ENCODE data around the gene GET4.

DNA sequence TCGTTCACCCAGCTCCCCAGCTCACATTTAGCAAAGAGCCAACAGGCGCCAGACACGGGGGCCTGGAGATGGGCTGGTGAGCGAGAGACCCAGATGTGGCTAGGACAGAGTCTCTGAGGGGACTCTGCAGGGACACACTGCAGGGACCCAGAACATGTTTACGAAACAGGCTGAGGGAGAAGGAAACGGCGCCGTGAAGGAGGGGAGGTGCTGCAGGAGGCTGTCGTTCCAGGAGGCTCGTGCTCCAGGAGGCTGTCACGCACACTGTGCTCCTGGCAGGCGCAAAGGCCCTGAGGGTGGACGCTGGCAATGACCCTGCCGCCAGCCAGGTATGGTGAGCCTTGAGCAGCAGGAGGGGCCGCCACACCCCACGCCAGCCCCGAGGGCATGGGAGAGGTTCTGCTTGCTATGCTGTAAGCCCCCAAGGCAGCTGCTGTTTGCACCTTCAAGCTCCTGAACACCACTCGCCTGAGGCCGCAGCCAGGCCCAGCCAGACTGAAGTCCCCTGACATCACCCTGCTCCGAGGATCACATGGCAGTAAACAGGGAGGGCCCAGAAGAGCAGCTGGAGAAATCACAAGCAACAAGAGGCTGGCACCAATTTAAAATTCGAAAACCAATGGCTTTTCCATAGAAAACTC is 50.8 kb downstream of the GET4 start:
- TF ChIP-seq, protein P1, sequence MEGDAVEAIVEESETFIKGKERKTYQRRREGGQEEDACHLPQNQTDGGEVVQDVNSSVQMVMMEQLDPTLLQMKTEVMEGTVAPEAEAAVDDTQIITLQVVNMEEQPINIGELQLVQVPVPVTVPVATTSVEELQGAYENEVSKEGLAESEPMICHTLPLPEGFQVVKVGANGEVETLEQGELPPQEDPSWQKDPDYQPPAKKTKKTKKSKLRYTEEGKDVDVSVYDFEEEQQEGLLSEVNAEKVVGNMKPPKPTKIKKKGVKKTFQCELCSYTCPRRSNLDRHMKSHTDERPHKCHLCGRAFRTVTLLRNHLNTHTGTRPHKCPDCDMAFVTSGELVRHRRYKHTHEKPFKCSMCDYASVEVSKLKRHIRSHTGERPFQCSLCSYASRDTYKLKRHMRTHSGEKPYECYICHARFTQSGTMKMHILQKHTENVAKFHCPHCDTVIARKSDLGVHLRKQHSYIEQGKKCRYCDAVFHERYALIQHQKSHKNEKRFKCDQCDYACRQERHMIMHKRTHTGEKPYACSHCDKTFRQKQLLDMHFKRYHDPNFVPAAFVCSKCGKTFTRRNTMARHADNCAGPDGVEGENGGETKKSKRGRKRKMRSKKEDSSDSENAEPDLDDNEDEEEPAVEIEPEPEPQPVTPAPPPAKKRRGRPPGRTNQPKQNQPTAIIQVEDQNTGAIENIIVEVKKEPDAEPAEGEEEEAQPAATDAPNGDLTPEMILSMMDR (IDR thresholded peaks at IDR 0.05) = no peak
- no peak for TF ChIP-seq ZFX (IDR thresholded peaks at IDR 0.05; ENCODE audit: borderline replicate concordance)

Data from 22Rv1 (cell line).